Esophagus squamous epithelium (tissue), 5 donors: ENCODE data around the gene MRC1. TPM values are rescaled to one million over a fixed set of nuclear protein-coding genes. Genes with fewer than 3 reads are reported as not detected.

Source experiments
- DNase-seq: peaks from one replicate; lab custom pipeline; 2025; lab: John Stamatoyannopoulos, UW
- H3K27ac ChIP-seq, 4 donors: fragments of 200-600 bp; sonication (generic); one replicate each; pipeline ENCODE4 v1.5.1; 2016 to 2019; ENCODE audit warnings: mild to moderate bottlenecking in 1 of 4
- H3K27me3 ChIP-seq, 4 donors: fragments of 200-600 bp; sonication (generic); 1 replicate in 3 of 4; 2 replicates in 1 of 4; pipeline versions ENCODE4 v1.5.1 to v1.6.0; 2017 to 2021; ENCODE audit warnings: antibody characterized with exemption in 1 of 4
- H3K36me3 ChIP-seq, 3 donors: fragments of 200-600 bp; sonication (generic); one replicate each; pipeline ENCODE4 v1.5.1; 2016 to 2019
- H3K4me1 ChIP-seq, 3 donors: fragments of 200-600 bp; sonication (generic); one replicate each; pipeline ENCODE4 v1.5.1; 2017 to 2019
- H3K4me3 ChIP-seq, 4 donors: fragments of 200-600 bp; sonication (generic); 1 replicate in 3 of 4; 2 replicates in 1 of 4; pipeline ENCODE4 v1.5.1; 2016 to 2019; ENCODE audit warnings: mild to moderate bottlenecking in 2 of 4, moderate library complexity in 1 of 4
- H3K9me3 ChIP-seq, 3 donors: fragments of 200-600 bp; sonication (generic); one replicate each; pipeline ENCODE4 v1.5.1; 2016 to 2019
- POLR2A ChIP-seq, 4 donors: fragments of 450-650 bp; IDR thresholded peaks; one replicate each; pipeline ENCODE4 v1.6.1; 2017; ENCODE audit warnings: antibody characterized with exemption in 4 of 4, mild to moderate bottlenecking in 4 of 4, moderate library complexity in 3 of 4
- WGBS, 2 donors: methylation state at CpG; one replicate each; pipeline ENCODE4 v1.1.5; 2018; 5-methylcytosine and 5-hydroxymethylcytosine counted together
- intact Hi-C: fragments of 100-400 bp; cut with DNase I; formaldehyde crosslinking; loops from one replicate; pipeline ENCODE4 v1.15.0; 2022
- total RNA-seq, 4 donors: library from RNA; depleted of rRNA; stranded (reverse); fragments of >200 nt; gene quantifications; one replicate each; pipeline ENCODE4 v1.1.0, GENCODE V29; 2016
- TF ChIP-seq, protein P1 (sequence below), 6 experiments: fragments of 450-650 bp in 4 of 6; fragments of 200-600 bp in 2 of 6; sonication (generic) in 2 of 6; IDR thresholded peaks; one replicate each; pipeline ENCODE4 v1.5.1; 2016 to 2019; ENCODE audit warnings: antibody characterized with exemption in 6 of 6, mild to moderate bottlenecking in 4 of 6, moderate library complexity in 4 of 6
- donor health status: DM: yes; HTN: yes; CAD: no.

The MRC1 gene
- total RNA-seq, 4 donors from 2014 or later = 0.42 to 43.1 (median 15.1) TPM

DNA sequence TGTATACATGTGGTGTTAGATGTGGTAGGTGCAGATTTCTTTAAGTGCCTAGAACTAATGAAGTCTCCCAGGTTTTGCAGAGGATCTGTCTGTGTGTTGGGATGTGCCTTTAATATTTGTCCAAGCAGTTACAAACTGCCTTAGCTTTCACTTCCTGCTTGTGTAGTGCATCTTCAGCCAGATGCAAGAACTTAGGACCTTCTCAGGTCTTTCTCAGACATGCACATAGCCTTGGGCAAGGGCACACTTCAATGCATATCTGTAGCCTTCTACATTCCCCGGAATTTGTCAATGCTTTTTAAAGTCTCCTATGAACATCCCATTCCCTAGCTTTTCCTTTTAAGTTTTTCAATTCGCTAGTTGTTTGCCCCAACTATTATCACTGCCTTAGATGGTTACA is 95.4 kb downstream of the MRC1 start:
- peak overlapping the region in 1 of 4 donors; percentile 52 for H3K27ac ChIP-seq
- no peaks in the 10 kb centered on the region for H3K9me3 ChIP-seq
- WGBS, 2 donors = 64% methylated on average over 2 of the region's 2 CpGs
- DNase-seq = no peak
- peaks cover 0 to 4% (median 0%) of the 10 kb centered on the region in 3 donors for H3K4me1 ChIP-seq
- H3K36me3 ChIP-seq = no peaks in the 10 kb centered on the region
- H3K4me3 ChIP-seq = no peak overlapping the region
- intact Hi-C loops = no loop called here
- TF ChIP-seq POLR2A (IDR thresholded peaks at IDR 0.05) = no peak
- TF ChIP-seq, protein P1, sequence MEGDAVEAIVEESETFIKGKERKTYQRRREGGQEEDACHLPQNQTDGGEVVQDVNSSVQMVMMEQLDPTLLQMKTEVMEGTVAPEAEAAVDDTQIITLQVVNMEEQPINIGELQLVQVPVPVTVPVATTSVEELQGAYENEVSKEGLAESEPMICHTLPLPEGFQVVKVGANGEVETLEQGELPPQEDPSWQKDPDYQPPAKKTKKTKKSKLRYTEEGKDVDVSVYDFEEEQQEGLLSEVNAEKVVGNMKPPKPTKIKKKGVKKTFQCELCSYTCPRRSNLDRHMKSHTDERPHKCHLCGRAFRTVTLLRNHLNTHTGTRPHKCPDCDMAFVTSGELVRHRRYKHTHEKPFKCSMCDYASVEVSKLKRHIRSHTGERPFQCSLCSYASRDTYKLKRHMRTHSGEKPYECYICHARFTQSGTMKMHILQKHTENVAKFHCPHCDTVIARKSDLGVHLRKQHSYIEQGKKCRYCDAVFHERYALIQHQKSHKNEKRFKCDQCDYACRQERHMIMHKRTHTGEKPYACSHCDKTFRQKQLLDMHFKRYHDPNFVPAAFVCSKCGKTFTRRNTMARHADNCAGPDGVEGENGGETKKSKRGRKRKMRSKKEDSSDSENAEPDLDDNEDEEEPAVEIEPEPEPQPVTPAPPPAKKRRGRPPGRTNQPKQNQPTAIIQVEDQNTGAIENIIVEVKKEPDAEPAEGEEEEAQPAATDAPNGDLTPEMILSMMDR (IDR thresholded peaks at IDR 0.05) = no peak
- no peaks in the 10 kb centered on the region for H3K27me3 ChIP-seq

DNA sequence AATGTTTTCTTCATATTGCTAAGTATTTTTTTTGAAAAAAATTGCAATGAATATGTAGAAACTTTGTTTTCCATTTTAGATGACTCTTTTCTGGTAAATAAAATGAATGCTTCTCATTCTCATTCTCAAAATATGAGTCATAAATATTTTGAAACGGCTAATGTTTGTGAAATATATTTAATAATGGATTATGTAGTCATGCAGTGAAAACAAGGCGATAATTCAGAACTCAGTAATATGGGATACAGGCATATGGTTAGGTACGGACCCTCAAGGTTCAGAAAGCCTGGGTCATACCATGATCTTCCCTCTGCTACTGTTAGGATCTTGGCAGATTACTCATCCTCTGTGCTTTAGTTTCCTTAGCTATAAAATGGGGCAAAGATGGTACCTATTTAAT is 96.3 kb downstream of the MRC1 start:
- intact Hi-C loops = no loop called here
- Histone ChIP-seq H3K27me3 (no peaks in the 10 kb centered on the region), H3K36me3 (no peaks in the 10 kb centered on the region), H3K27ac (peak overlapping the region in 1 of 4 donors; percentile 30), H3K4me3 (no peak overlapping the region), H3K9me3 (no peaks in the 10 kb centered on the region), H3K4me1 (peaks cover 0 to 4% (median 0%) of the 10 kb centered on the region in 3 donors)
- no peak for DNase-seq
- WGBS, 2 donors = 37 to 58% methylated on average over 3 of the region's 3 CpGs
- TF ChIP-seq POLR2A (IDR thresholded peaks at IDR 0.05) = no peak
- TF ChIP-seq, protein P1 (IDR thresholded peaks at IDR 0.05) = no peak

DNA sequence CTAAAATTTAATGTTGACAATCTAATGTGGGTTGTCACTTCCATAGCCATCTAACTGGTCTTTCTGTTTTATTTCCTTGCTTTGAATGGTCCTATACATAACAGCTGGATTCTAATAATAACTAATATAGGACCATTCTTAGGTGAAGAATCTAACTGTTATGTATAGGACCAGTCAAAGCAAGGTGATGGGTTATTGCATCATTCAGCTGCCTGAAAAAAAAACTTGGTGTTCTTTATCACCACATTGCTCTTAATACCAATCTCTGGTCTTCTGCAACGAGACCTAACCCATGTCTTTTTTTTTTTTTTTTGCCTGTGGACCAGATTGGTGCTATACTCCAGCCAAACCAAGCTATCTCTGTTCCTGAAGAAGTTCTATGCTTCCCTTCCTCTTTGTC is 96.9 kb downstream of the MRC1 start:
- Histone ChIP-seq H3K9me3 (no peaks in the 10 kb centered on the region), H3K27me3 (no peaks in the 10 kb centered on the region), H3K36me3 (no peaks in the 10 kb centered on the region), H3K27ac (no peak overlapping the region), H3K4me1 (peaks cover 0 to 4% (median 0%) of the 10 kb centered on the region in 3 donors), H3K4me3 (no peak overlapping the region)
- no peak for DNase-seq
- intact Hi-C loops = no loop called here
- WGBS, 2 donors = 29 to 41% methylated on average over 1 of the region's 1 CpG
- TF ChIP-seq POLR2A (IDR thresholded peaks at IDR 0.05) = no peak
- TF ChIP-seq, protein P1 (IDR thresholded peaks at IDR 0.05) = no peak

DNA sequence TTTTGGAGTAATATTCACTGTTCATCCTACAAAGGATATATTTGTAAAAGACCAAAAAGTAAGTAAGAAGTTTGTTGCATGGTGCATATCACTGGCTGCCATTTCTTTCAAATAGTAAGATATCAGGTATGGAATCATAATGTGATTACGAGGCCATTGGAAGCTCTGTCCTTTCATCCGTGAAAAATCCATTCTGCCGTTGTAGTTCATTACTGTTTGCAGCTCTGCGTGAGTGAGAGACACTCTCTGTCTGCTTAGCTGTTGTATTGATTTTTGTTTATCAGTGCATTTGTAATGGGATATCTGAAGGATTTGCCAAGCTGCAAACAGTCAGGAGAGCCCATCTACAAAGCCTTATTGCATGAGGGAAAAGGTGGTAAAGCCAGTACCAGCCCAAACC is 98.5 kb downstream of the MRC1 start:
- Histone ChIP-seq H3K36me3 (no peaks in the 10 kb centered on the region), H3K4me3 (no peak overlapping the region), H3K27me3 (no peaks in the 10 kb centered on the region), H3K4me1 (peaks cover 0 to 4% (median 0%) of the 10 kb centered on the region in 3 donors), H3K9me3 (no peaks in the 10 kb centered on the region), H3K27ac (no peak overlapping the region)
- TF ChIP-seq POLR2A (IDR thresholded peaks at IDR 0.05) = no peak
- TF ChIP-seq, protein P1 (IDR thresholded peaks at IDR 0.05) = no peak
- DNase-seq = no peak
- 64 to 73% methylated on average over 4 of the region's 4 CpGs for WGBS, 2 donors
- intact Hi-C loops = no loop called here

DNA sequence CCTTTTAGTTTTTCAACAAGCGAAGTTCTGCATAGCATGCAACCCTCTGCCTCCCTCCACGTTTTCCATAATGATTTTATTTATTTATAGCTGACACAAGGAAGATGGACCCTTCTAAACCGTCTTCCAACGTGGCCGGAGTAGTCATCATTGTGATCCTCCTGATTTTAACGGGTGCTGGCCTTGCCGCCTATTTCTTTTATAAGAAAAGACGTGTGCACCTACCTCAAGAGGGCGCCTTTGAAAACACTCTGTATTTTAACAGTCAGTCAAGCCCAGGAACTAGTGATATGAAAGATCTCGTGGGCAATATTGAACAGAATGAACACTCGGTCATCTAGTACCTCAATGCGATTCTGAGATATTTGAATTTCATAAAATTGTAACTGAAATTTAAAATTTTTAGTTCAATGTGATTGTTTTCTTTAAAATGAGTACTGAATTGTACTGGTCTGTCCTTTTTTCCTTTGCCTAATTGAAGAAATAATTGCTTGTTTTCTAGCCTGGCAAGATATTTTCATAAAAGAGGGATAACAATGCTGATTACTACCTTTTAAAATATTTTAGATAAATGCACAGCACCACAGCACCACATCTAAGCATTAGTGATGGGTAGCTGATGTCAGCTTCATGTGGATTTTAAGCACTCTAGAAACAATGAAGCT is 101.1 kb downstream of the MRC1 start:
- Histone ChIP-seq H3K27ac (no peak overlapping the region), H3K9me3 (no peaks in the 10 kb centered on the region), H3K27me3 (no peaks in the 10 kb centered on the region), H3K4me3 (no peak overlapping the region), H3K4me1 (no peaks in the 10 kb centered on the region), H3K36me3 (no peaks in the 10 kb centered on the region)
- 12 to 22% methylated on average over 12 of the region's 12 CpGs for WGBS, 2 donors
- intact Hi-C loops = no loop called here
- TF ChIP-seq POLR2A (IDR thresholded peaks at IDR 0.05) = no peak
- TF ChIP-seq, protein P1 (IDR thresholded peaks at IDR 0.05) = peak in 4 of 6 experiments; percentile 17 to 46 (median 36)
- no peak for DNase-seq
